Activated naive CD4-positive, alpha-beta T cell (primary cell): ENCODE data around the gene CDV3.
"Not testable (repeated sequence)": the region's sequence is repeated elsewhere in the genome, so short reads cannot be mapped to it uniquely, and the experiment has no call there.

ENCODE experiments used
- DNase-seq, 4 experiments: peaks; one replicate each; lab custom pipeline; 2025; lab: John Stamatoyannopoulos, UW

CDV3 gene, protein sequence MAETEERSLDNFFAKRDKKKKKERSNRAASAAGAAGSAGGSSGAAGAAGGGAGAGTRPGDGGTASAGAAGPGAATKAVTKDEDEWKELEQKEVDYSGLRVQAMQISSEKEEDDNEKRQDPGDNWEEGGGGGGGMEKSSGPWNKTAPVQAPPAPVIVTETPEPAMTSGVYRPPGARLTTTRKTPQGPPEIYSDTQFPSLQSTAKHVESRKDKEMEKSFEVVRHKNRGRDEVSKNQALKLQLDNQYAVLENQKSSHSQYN

DNA sequence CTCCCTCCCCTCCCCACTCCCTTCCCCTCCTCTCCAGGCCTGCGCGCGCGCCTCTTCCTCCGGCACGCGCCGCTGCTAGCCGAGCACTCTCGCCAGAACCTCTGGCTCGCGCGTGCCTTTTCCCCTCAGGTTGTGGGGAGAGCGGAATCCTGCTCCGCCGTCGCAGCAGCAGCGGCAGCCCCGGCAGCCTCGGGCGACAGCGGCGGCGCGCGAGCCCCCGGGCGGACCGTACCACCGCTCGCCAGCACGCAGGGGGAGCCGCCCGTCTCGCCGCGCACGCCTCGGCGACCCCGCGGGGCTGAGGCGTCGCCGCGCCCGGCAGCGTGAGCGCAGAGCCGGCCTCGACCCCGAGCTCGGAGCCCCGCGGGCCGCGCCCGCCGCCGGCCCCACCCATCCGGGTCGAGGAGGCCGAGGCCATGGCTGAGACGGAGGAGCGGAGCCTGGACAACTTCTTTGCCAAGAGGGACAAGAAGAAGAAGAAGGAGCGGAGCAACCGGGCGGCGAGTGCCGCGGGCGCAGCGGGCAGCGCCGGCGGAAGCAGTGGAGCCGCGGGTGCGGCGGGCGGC is at the start of gene CDV3:
TSS of gene CDV3 (plus strand) at position 58 of the 566 bp plus-strand sequence. CDS start at position 417, 359 bp downstream.
- DNase-seq = no peak

- DNase-seq = not testable (repeated sequence)
Measured at GRCh38 chr3:133523758-133524157, 49.7 kb upstream of the CDV3 start.

DNA sequence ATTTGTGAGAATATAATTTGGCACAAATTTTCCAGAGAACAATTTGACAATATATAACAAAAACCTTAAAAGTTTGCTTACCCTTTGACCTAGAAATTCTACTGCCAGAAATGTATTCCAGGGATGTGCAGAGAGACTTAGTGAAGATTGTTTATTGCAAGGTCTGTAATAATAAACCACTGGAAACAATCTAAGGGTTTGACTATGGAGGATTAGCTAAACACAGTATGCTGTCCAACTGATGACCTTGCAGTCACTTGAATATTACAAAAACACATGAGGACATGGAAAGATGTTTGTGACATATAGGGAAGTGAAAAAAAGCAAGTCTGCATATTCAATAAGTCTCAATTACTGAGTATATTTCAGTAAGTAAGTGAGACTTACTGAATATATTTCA is 48.1 kb upstream of the CDV3 start:
- DNase-seq = no peak

GRCh38 chr3:133527081-133527715 is 46.3 kb upstream of the CDV3 start:
- no peak for DNase-seq

DNA sequence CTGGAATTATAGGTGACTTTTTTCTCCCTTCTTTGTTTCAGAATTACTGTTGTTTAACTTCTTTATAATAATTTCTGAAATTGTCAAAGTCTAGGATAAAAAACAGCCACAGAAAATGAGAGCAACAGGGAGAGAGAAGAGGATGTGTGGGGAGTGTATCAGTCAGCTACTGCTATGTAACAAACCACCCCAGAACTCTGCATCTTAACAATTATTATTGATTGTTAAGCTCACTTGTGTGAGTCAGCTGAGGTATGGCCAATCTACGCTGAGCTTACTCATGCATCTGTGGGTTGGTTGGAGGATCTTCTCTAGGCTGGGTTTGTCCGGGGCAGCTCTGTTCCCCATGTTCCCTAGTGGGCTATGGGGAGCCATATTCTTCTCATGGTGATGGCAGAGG is 43.7 kb upstream of the CDV3 start:
- DNase-seq = no peak

DNA sequence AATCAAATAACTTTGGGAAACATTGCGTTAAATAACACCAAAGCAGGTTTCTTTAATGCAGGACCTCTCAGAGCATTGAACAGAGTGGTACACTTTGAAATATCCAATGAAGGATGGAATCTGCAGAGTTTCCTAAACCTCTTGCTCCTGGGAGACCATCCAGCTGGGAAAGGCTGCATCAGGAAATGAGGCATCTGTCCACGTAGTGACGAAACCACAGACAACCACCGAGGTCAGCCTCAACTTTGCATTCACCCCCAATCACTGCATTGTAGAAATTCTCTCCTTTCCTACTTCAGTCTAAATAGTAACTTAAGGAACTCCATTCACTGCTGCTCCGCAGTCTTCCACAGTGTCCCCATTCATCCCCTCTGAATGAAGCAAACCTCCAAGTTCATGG is 41.5 kb upstream of the CDV3 start:
- no peak for DNase-seq

DNA sequence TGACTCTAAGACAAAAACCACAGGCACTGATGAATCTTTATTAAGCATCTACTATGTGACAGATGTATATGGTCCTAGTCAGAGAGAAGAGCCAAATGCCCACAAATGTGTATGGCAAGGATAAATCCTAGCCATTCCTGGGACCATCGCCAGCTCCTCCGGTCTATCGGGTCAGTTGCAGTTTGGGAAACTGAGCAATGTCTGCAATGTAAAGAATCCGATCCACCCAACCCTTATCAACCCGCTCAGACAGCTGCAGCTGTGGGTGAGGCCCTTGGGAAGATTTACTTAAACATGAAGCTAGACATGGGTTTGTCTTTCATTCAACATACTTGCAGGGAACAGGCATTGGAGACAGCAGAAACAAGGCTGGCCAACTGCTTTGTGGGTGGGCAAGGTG is 40.5 kb upstream of the CDV3 start:
- no peak for DNase-seq

DNA sequence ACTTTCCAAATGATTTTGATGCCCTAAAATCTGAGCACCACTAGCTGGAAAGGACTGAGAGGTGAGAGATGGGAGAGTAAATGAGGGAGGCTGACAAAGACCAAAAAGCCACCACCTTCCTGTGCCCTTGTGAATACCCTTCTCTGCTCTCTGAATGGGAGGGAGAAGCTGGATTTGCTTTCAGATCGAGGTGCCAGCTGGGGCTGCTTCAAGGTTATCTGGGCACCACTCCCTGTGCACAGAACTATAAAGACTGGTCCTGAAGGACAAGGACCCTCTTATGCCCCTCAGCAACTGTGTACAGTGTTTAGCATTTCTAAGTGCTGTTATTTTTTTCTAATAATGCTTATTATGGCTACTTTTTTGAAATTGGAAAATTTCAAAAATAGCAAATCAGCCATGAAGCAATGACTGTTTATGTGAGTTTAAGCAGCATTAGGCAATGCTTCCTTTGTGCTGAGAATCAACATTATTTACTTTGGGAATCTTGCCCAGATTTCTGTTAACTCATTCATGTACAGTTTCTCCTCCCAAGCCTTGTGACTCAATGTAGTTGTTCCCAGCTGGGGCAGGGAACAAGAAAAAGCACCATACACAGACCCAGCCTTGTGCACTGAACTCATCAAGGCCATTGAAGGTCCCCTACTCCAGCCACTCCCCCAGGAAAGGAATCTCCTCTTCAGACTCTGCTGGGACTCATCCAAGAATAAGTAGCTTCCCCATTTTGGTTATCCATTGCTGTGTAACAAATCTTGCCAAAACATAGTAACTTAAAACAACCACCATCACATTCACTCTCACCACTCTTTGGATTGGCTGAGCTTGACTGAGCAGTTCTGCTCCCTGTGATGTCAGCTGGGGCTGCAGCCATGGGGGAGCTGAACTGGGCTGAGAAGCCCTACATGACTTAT is 37.3 kb upstream of the CDV3 start:
- DNase-seq = no peak

GRCh38 chr3:133537131-133537530 is 36.4 kb upstream of the CDV3 start:
- not testable (repeated sequence) for DNase-seq

DNA sequence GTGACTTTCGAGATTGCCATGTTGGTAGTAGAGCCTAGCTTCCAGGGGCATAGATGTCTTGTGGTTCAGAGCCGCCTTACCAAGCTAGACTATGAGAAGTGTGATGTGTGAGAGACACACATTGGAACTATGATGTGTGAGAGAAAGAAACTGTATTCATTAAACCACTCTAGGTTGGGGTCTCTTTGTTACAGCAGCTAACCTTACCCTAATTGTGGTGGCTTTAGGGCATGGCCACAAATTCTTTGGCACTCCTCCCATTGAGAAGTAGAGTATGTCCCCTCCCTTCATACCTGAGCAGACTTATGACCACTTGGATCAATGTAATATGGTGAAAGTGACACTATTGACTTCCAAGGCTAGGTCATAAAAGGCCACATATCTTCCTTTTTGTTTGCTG is 35.3 kb upstream of the CDV3 start:
- DNase-seq = no peak

DNA sequence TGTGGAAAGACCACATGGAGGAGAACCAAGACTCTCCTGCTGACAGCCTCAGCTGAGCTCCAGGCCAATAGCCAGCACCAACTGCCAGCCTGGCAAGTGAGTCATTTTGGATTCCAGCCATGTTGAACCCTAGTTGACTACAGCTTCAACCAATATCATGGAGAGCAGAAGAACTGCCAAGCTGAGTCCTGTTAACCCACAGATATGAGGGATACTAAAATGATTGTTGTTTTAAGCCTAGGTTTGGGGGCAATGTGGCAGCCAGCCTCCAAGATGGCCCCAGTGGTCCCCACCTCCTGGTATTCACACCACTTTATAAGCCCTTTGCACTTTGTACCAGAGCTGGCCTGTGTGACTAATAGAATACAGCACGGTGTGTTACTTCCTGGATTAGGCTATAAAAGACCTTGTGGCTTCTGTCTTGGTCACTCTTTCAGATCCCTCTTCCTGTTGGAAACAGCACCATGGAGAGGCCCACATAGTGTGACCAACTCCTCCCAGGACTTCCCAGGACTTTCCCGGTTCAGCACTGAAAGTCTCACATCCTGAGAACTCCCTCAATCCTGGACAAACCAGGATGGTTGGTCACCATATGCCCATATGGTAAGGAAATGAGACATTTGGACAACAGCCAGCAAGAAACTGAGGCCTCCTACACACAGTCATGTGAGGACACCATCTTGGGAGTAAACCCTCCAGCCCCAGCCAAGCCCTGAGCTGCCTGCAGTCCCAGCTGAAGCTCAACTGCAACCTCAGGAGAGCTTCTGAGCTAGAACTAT is 32.4 kb upstream of the CDV3 start:
- DNase-seq = no peak

DNA sequence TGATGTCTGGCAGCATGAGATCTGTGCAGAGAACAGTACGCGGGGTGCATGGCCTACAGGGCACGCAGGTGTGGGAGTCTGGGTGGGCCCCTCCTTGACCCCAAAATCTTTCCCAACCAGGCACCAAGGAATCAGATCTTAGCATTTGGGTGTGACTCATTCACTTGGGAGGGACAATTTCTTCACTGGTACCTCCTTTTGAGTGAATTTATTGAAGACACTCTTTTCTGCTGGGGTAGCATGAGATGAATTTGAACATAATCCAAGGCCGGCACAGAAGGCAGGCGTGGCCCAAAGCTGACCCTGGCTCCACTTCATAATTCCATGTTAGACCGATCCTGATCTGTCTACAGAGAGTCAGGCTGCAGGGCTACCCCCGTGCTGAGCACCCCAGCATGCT is 30.6 kb upstream of the CDV3 start:
- DNase-seq = no peak

- not testable (repeated sequence) for DNase-seq
Measured at GRCh38 chr3:133544983-133545382, 28.5 kb upstream of the CDV3 start.

DNA sequence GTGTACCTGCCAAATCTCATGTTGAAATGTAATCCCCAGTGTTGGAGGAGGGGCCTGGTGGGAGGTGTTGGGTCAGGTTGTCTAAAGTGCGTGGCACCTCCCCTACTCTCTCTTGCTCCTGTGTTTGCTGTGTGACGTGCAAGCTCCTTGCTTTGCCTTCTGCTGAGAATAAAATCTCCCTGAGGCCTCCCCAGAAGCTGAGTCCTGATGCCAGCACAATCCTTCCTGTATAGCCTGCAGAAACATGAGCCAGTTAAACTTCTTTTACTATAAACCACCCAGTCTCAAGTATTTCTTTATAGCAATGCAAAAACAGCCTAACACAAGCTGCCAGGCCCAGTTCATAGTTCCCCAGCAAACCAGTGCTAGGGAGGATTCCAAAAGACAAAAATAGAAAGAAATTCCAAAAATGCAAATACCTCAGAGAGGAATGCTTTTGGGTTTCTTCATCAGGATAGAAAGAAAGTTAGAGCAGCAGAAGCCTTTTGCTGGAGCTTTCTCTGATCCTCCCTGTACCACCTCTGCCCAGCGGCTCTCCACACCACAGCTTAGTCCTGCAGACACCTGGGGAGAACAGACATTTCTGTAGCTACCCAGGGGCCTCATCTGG is 25.9 kb upstream of the CDV3 start:
- DNase-seq = no peak

GRCh38 chr3:133548090-133548489 is 25.4 kb upstream of the CDV3 start:
- no peak for DNase-seq

DNA sequence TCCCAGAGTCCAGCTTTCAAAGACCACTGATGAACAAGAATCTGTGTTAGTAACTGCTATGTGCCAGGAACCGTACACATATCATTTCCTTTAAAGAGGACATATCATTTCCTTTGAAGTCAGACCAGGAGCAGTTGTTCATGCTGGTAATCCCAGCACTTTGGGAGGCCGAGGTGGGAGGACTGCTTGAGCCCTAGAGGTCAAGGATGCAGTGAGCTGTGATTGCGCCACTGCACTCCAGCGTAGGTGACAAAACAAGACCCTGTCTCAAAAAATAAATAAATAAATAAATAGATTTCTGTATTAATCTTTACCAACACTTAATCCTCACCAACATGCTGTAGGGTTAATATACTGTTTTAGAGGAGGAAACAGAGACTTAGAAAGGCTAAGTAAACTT is 23.9 kb upstream of the CDV3 start:
- DNase-seq = no peak

GRCh38 chr3:133551589-133551988 is 21.9 kb upstream of the CDV3 start:
- not testable (repeated sequence) for DNase-seq

- DNase-seq = no peak
Measured at GRCh38 chr3:133561679-133562078, 11.8 kb upstream of the CDV3 start.

DNA sequence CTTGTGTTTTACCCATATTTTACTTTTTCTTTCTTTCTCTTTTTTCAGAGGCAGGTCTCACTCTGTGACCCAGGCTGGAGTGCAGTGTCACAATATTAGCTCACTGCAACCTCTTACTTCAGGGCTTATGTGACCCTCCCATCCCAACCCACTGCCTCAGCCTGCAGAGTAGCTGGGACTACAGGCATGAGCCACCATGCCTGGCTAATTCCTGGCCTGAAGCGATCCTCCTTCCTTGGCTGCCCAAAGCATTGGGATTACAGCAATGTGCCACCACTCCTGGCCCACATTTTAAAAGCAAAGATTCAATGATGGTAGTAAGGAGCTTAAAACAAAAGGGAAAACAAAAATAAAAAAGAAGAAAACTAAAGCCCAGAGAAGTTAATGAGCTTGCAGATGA is 11.1 kb upstream of the CDV3 start:
- DNase-seq = no peak

GRCh38 chr3:133563186-133563591 is 10.3 kb upstream of the CDV3 start:
- DNase-seq = no peak

- DNase-seq = no peak
Measured at GRCh38 chr3:133563816-133564215, 9.7 kb upstream of the CDV3 start.
